ENCODE data around the gene IFNAR1. TPM values are rescaled to one million over a fixed set of nuclear protein-coding genes. Genes with fewer than 3 reads are reported as not detected.

IFNAR1 gene
- total RNA-seq, 1 experiment from 2014 or later, result 14.2 TPM

DNA sequence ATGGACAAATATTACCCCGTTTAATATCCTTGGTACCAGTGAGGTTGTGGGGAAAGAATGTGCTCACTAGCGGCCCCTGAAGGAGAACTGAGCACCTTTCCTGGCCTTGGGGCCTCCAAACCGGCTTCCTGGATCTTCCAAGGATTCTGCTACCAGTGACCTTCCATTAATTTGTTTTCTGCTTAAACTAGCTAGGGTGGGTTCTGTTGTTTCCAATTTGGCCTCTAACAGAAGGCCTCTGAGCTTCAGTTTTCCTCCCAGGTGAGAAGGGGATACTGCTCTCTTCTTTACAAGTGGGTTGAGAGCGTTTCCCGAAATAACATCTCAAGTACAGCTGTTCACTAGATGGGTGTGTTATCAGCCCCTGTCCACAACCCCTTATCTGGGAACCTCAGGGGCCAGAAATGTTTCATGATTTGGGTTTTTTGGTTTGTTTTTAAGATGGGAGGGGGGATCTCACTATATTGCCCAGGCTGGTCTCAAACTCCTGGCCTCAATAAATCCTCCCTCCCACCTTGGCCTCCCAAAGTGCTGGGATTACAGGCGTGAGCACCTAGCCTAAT is 61.5 kb downstream of the IFNAR1 start:
- no peak overlapping the region for H4K91ac ChIP-seq (ENCODE audit: insufficient read length, low read depth, low read length)
- no peak overlapping the region for H2BK120ac ChIP-seq (ENCODE audit: low read depth, low read length, poor library complexity, severe bottlenecking)
- DNase-seq, result peak; percentile 51
- no peak overlapping the region for H3K18ac ChIP-seq (ENCODE audit: insufficient read length, low read depth, low read length)
- no peak overlapping the region for H3T11ph ChIP-seq (ENCODE audit: low read length)
- no peak overlapping the region for H3K27ac ChIP-seq (ENCODE audit: insufficient read length, low read depth, low read length)
- no peaks in the 10 kb centered on the region for H3K4me1 ChIP-seq (ENCODE audit: insufficient read depth, low read length)
- no peaks in the 10 kb centered on the region for H3K9me3 ChIP-seq (ENCODE audit: control insufficient read depth, low read depth, low read length)
- H3K23me2 ChIP-seq (ENCODE audit: insufficient read length, low read depth, low read length, poor library complexity, severe bottlenecking), result no peaks in the 10 kb centered on the region
- no peaks in the 10 kb centered on the region for H3K27me3 ChIP-seq (ENCODE audit: insufficient read depth, low read length)
- H2BK20ac ChIP-seq (ENCODE audit: low read depth, low read length, poor library complexity, severe bottlenecking), result no peak overlapping the region
- H4K20me1 ChIP-seq (ENCODE audit: control insufficient read depth, insufficient read depth, insufficient read length), result no peaks in the 10 kb centered on the region
- H2AK5ac ChIP-seq (ENCODE audit: insufficient read length, low read length), result no peak overlapping the region
- no peak overlapping the region for H3K23ac ChIP-seq (ENCODE audit: insufficient read length, low read depth, low read length)
- H2AFZ ChIP-seq (ENCODE audit: low read length), result no peak overlapping the region
- H4K8ac ChIP-seq (replicated peaks; ENCODE audit: insufficient read length, low read depth, low read length), result no peak overlapping the region
- H3K9me3 Mint-ChIP-seq, result no peaks in the 10 kb centered on the region; a peak in 1 of 5 replicates
- H2BK5ac ChIP-seq (ENCODE audit: insufficient read length, low read length), result no peak overlapping the region
- H3K36me3 Mint-ChIP-seq (ENCODE audit: insufficient read depth in 1 of 3, low read depth in 3 of 3), result no peaks in the 10 kb centered on the region
- H3K27ac Mint-ChIP-seq, result no peak overlapping the region; a peak in 1 of 7 replicates
- no peak overlapping the region for H3K56ac ChIP-seq (ENCODE audit: insufficient read length, low read depth, low read length)
- H2BK12ac ChIP-seq (ENCODE audit: insufficient read length, low read depth, low read length), result no peak overlapping the region
- no peaks in the 10 kb centered on the region for H3K79me1 ChIP-seq (ENCODE audit: insufficient read depth, low read depth, low read length, poor library complexity, severe bottlenecking)
- H3K79me2 ChIP-seq (ENCODE audit: insufficient read depth, low read length), result no peaks in the 10 kb centered on the region
- no peak overlapping the region for H2BK15ac ChIP-seq (ENCODE audit: low read depth, low read length)
- H3K14ac ChIP-seq (ENCODE audit: insufficient read depth, low read length), result no peak overlapping the region
- H4K5ac ChIP-seq (ENCODE audit: insufficient read length, low read depth, low read length), result no peak overlapping the region
- no peak overlapping the region for H3K4me2 ChIP-seq (ENCODE audit: insufficient read depth, insufficient read length, low read length)
- peaks cover 0 to 2% of the 10 kb centered on the region in 2 experiments; a peak in 2 of 4 replicates for H3K4me1 Mint-ChIP-seq
- TF ChIP-seq, protein P1, sequence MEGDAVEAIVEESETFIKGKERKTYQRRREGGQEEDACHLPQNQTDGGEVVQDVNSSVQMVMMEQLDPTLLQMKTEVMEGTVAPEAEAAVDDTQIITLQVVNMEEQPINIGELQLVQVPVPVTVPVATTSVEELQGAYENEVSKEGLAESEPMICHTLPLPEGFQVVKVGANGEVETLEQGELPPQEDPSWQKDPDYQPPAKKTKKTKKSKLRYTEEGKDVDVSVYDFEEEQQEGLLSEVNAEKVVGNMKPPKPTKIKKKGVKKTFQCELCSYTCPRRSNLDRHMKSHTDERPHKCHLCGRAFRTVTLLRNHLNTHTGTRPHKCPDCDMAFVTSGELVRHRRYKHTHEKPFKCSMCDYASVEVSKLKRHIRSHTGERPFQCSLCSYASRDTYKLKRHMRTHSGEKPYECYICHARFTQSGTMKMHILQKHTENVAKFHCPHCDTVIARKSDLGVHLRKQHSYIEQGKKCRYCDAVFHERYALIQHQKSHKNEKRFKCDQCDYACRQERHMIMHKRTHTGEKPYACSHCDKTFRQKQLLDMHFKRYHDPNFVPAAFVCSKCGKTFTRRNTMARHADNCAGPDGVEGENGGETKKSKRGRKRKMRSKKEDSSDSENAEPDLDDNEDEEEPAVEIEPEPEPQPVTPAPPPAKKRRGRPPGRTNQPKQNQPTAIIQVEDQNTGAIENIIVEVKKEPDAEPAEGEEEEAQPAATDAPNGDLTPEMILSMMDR (conservative IDR thresholded peaks at IDR 0.05), result peak; percentile 71
- H3K9ac ChIP-seq (ENCODE audit: extremely low read depth, insufficient read length, low read length), result no peak overlapping the region
- H3K4me3 Mint-ChIP-seq, result no peak overlapping the region
- H3K27me3 Mint-ChIP-seq (ENCODE audit: low read depth), result peaks cover 2% of the 10 kb centered on the region; the same call in 1 of the 2 replicates
- H3K4ac ChIP-seq (ENCODE audit: low read depth, low read length), result no peak overlapping the region
- no CpG with 5 or more reads among the region's 6 CpGs for WGBS (ENCODE audit: extremely low coverage, insufficient read length, low lambda C conversion rate)
